Kidney epithelial cell (primary cell): Measurements from ENCODE around the gene WNT9B. TPM values are rescaled to one million over a fixed set of nuclear protein-coding genes. Genes with fewer than 3 reads are reported as not detected.
A peak's percentile ranks its signal among the peaks of the same experiment; 100 is the strongest.

Experiments
- DNase-seq: peaks from one replicate; pipeline ENCODE4 v3.0.0-alpha.2; 2010; ENCODE audit warnings: low read depth
- H3K27me3 ChIP-seq: 2 replicates; pipeline ENCODE4 v1.6.0; 2011; ENCODE audit warnings: low read length; ENCODE audit not compliant: control insufficient read depth, insufficient read depth
- H3K36me3 ChIP-seq: 2 replicates; pipeline ENCODE4 v1.5.1; 2011; ENCODE audit warnings: low read length; ENCODE audit not compliant: control insufficient read depth, insufficient read depth
- H3K4me3 ChIP-seq: 2 replicates; pipeline ENCODE4 v1.5.1; 2011; ENCODE audit warnings: low read depth, mild to moderate bottlenecking, control low read depth, low read length
- total RNA-seq: library from RNA; depleted of rRNA; stranded (reverse); fragments of >200 nt; gene quantifications from 2 replicates; pipeline ENCODE4 v1.2.3, GENCODE V29; 2015
- TF ChIP-seq, protein P1 (sequence below): IDR thresholded peaks from 2 replicates; pipeline ENCODE4 v1.5.1; 2011; ENCODE audit warnings: mild to moderate bottlenecking, moderate library complexity, low read length, control low read depth, inconsistent platforms; ENCODE audit not compliant: insufficient read depth, poor library complexity, severe bottlenecking

Gene WNT9B
- total RNA-seq, 1 donor from 2014 or later: not detected

- H3K36me3 ChIP-seq: no peaks in the 10 kb centered on the region
- DNase-seq: no peak
- H3K4me3 ChIP-seq: peak overlapping the region; percentile 88
- H3K27me3 ChIP-seq: no peaks in the 10 kb centered on the region
- TF ChIP-seq, protein P1, sequence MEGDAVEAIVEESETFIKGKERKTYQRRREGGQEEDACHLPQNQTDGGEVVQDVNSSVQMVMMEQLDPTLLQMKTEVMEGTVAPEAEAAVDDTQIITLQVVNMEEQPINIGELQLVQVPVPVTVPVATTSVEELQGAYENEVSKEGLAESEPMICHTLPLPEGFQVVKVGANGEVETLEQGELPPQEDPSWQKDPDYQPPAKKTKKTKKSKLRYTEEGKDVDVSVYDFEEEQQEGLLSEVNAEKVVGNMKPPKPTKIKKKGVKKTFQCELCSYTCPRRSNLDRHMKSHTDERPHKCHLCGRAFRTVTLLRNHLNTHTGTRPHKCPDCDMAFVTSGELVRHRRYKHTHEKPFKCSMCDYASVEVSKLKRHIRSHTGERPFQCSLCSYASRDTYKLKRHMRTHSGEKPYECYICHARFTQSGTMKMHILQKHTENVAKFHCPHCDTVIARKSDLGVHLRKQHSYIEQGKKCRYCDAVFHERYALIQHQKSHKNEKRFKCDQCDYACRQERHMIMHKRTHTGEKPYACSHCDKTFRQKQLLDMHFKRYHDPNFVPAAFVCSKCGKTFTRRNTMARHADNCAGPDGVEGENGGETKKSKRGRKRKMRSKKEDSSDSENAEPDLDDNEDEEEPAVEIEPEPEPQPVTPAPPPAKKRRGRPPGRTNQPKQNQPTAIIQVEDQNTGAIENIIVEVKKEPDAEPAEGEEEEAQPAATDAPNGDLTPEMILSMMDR: no peak
These were observed 71.1 kb downstream of the WNT9B start for GRCh38 chr17:46922487-46922803.

DNA sequence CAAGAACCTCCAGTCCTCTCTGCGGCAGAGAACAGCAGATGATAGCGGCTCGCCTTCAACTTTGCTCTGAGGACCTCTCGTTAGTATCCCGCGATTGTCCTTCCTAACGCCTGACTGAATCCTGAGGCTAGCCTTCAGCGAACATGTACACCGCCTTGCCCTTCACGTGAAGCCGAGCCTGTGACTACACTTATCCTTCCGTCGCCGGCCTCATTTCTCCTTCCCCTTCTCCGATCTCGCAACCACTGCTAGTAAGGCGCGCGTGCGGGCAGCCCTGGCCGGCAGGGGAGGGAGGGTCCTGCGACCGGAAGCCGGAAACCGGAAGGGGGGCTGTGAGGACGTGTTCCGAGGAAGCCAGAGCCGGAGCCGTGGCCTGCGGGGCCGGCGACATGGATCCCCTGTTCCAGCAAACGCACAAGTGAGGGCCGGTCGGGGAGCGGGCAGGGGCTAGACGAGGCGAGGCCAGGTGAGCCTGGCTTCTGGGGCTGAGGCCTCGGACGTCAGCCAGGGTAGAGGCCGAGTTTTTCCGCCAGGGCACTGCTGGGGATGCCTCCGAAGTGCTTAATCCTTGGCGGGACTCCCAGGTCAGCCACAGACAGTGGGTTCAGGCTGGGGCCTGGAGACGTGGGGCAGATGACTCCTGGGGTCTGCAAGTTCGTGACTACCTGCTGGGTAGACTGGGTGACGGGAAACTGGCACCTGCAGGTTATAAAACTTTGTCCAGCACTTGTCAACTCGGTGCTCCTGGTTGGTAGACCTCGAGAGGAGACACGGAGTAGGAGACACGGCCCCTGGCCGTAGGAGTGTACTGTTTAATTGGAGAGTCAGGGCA is 71.6 kb downstream of the WNT9B start, which contains the start of gene GOSR2:
Gene GOSR2, plus strand, starts transcription at position 357 of the 832 bp plus-strand sequence. Its CDS starts 33 bp downstream, at position 390.
- H3K36me3 ChIP-seq: no peaks in the 10 kb centered on the region
- no peaks in the 10 kb centered on the region for H3K27me3 ChIP-seq
- TF ChIP-seq, protein P1: no peak
- peak within 1 kb of the TSS; percentile 88 for H3K4me3 ChIP-seq
- peak; percentile 60 for DNase-seq

DNA sequence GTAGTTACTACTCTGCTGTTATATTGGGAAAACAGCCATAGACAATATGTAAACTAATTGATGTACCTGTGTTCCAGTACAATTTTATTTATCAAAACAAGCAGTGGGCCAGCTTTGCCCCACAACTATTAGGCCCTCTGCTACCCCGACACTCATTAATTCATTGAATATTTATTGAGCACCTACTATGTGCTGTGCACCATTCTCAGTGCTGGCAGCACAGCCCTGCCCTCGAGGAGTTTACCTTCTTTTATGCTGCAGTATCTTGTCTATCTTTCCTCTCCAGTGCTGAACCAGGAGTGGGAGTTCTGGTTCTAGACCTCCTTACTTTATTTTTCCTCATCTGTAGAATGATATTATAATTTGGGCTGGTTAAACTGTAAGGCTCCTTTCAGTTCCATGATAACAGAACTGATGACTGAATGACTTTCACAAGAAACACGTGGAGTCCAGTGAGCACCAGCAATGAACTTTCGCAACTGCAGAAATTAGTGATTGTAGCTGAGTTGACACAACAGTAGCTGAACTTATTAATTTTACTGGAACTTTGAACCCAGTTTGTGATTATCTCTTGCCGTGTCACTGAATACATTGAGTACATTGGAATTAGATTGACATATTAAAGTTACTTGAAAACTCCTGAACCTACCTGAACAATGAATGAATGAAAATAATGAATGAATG is 73.9 kb downstream of the WNT9B start:
- DNase-seq: no peak

DNA sequence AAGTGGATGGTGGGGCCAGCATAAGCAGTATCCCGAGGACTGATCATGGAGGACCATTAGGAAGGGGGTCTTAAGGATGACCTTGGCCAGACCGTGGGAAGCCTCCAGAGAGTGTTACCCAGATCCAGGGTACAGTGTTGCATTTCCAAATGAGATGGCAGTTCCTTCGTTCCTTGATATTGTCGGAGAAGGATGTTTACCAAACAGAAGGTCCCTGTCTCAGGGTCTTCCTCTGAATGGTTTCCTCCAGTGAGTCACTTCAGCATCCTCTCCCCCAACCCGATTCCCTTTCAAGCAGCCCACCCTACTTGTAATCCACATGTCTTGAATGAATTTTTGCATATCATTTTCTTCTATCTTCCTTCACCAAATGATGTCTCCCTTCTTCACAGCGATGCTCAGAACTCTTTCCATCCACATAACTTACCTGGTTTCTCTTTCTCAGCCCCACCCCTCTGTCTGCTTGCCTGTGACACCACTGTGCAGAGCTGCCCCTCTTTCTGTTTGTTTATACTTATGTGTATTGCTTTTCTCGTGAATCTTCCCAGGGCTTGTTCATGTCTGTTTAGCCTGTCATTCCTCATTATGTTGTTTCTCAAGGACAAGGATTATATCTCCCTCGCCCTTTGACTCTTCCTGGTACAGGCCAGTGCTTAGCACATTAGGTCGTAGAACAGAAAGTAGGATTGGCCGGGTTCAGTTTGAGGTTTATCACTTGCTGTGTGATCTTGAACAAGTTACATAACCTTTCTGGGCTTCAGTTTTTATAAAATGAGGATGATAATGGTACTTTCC is 77.3 kb downstream of the WNT9B start:
- H3K4me3 ChIP-seq: no peak overlapping the region
- H3K36me3 ChIP-seq: no peaks in the 10 kb centered on the region
- TF ChIP-seq, protein P1: no peak
- no peak for DNase-seq
- H3K27me3 ChIP-seq: no peaks in the 10 kb centered on the region

More for the DNA sequence above, 73.9 kb downstream of the WNT9B start:
- Histone ChIP-seq H3K36me3 (no peaks in the 10 kb centered on the region), H3K27me3 (no peaks in the 10 kb centered on the region), H3K4me3 (no peak overlapping the region)
- TF ChIP-seq, protein P1: no peak

GRCh38 chr17:46929413-46929812 is 78.0 kb downstream of the WNT9B start:
- Histone ChIP-seq H3K4me3 (no peak overlapping the region), H3K36me3 (no peaks in the 10 kb centered on the region), H3K27me3 (no peaks in the 10 kb centered on the region)
- TF ChIP-seq, protein P1: no peak
- DNase-seq: peak; percentile 63
